Cardiac fibroblast (primary cell): Measurements from ENCODE around the gene METTL4.
"Not testable (repeated sequence)": the region's sequence is repeated elsewhere in the genome, so short reads cannot be mapped to it uniquely, and the experiment has no call there.

Experiments used
- DNase-seq, 2 donors: peaks; one replicate each; pipeline versions ENCODE4 v3.0.0 to v3.0.0-alpha.2; 2010; ENCODE audit warnings: low read depth in 2 of 2
- H3K4me3 ChIP-seq, 2 donors: replicated peaks in 1 of 2; 1 replicate in 1 of 2; 2 replicates in 1 of 2; pipeline ENCODE4 v1.5.1; 2011; ENCODE audit warnings: low read depth in 2 of 2, low read length in 2 of 2, mild to moderate bottlenecking in 2 of 2, moderate library complexity in 1 of 2
- CTCF ChIP-seq: IDR thresholded peaks from one replicate; pipeline ENCODE4 v1.5.1; 2011; ENCODE audit warnings: low read depth, mild to moderate bottlenecking, low read length, inconsistent platforms

The METTL4 gene

DNA sequence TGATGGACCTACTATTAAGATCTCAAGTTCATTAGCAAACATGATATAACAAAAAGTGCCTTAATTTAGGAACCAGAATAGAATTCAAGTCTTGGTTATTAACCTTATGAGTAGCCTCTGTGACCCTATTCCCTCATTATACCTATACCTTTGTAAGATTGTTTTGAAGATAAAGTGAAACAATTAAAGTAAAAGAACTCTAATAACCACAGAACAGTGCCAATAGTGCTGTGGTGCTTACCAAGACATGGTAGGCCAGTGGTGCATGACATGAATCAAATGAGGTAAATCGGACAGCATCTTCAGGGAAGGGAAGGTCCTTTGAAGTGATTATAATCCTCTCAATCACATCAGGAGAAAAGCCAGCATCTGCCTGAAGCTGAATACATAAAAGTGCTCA, 36.4 kb downstream of the METTL4 start:
- TF ChIP-seq CTCF = no peak
- DNase-seq = no peak
- no peak overlapping the region for H3K4me3 ChIP-seq

DNA sequence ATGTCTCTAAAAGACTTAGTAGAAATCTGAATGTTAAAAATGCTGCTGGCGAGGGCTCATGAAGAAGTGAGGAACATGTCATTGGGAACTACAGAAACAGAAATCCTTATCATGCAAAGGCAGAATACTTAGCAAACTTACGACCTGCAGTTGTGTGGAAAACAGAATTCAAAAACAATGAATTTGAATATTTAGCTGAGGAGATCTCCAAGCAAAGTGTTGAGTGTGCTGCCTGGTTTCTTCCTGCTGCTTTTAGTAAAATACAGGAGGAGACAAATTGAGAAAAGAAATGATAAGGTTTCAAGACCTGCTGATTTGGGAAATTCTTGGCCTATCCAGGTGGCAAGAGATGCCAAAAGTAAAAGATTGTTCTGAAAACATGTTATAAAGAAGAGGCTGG, 38.5 kb downstream of the METTL4 start:
- no peak overlapping the region for H3K4me3 ChIP-seq
- no peak for TF ChIP-seq CTCF
- DNase-seq = no peak

GRCh38 chr18:2531751-2532150, 39.6 kb downstream of the METTL4 start:
- no peak for DNase-seq
- H3K4me3 ChIP-seq = no peak overlapping the region
- TF ChIP-seq CTCF = no peak

- no peak for TF ChIP-seq CTCF
These were observed 42.2 kb downstream of the METTL4 start for GRCh38 chr18:2529154-2529553.

DNA sequence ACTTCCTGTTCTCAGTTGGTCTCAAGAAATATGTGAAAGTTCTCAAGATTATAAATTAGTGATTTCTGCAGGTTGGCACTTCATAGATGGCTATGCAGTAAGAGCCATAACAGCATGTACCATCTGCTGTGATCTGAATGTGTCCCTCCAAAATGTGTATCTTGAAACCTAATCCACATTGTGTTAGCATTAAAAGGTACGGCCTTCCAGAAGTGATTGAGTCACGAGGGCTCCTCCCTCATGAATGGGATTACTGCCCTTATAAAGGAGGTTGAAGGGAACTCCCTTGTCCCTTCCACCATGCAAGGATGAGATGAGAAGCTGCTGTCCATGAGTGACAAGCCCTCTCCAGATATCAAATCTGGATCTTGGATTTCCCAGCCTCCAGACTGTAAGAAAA, 45.0 kb downstream of the METTL4 start:
- no peak overlapping the region for H3K4me3 ChIP-seq
- DNase-seq = no peak
- no peak for TF ChIP-seq CTCF

More at GRCh38 chr18:2529154-2529553, 42.2 kb downstream of the METTL4 start:
- peak; percentile 35 to 51 for DNase-seq
- H3K4me3 ChIP-seq = no peak overlapping the region

DNA sequence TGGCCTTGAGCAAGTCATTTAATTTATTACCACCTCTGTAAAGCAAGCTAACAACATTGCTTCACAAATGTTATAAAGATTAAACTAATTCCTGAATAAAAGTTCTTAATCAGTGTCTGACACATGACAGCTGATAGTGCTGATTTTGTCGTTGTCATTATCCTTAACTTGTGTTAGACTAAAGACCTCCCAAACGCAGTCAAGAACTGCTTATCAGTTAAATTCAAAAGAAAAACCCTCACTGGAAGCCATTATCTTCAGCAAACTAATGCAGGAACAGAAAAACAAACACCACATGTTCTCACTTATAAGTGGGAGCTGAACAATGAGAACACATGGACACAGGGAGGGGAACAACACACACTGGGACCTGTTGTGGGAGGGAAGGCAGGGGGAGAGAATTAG, 46.5 kb downstream of the METTL4 start:
- DNase-seq = not testable (repeated sequence)

GRCh38 chr18:2522112-2522511, 49.2 kb downstream of the METTL4 start:
- no peak for DNase-seq
- H3K4me3 ChIP-seq = no peak overlapping the region
- TF ChIP-seq CTCF = no peak

More for the DNA sequence above, 46.5 kb downstream of the METTL4 start:
- not testable (repeated sequence) for H3K4me3 ChIP-seq

DNA sequence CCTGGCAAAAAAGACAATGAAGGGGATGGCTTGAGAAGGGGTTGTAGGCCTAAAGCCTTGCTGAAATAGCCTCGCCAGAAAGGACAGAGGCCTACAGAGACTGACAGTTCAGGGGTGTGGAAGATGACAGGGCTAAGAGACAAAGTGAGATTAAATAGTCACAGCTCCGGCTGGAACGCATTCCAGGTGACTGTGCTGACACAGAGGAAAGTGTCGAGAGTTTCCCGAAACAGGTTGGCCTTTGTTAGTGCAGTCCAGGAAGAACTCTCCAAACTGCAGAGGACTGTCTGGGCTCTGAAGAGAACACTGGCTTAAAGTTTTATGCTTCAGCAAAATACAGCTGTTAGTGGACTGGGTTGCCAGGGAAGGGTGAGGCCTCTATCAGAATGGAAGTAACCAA, 52.8 kb downstream of the METTL4 start:
- DNase-seq = no peak
- H3K4me3 ChIP-seq = no peak overlapping the region
- no peak for TF ChIP-seq CTCF
